HG02884 (cell line): ENCODE measurements around the gene WWOX.

Experiments
- ATAC-seq: cut with Tn5 transposase; IDR thresholded peaks from one replicate; pipeline ENCODE4 v1.9.1; 2021; ENCODE audit warnings: mild to moderate bottlenecking, moderate library complexity; ENCODE audit not compliant: unreplicated experiment

The WWOX gene

DNA sequence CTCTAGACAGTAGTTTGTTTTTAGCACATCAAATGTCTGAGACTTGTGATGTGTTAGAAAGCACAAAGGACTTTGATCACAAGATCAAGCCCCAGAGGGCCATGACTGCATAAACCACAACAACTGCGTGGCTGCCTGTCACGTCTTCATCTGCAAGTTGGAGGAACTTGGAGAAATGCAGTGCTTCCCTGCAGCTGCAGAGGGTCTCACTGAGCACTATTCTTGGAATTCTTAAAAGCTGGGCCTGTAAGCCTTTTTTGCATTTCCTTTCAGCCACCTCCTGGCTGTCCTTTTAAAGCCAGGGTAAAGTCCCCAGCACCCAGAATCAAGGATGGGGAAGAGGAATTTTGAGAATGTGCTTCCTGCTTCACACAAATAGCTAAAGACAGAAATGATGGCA, 1069.8 kb downstream of the WWOX start:
- no peak for ATAC-seq

DNA sequence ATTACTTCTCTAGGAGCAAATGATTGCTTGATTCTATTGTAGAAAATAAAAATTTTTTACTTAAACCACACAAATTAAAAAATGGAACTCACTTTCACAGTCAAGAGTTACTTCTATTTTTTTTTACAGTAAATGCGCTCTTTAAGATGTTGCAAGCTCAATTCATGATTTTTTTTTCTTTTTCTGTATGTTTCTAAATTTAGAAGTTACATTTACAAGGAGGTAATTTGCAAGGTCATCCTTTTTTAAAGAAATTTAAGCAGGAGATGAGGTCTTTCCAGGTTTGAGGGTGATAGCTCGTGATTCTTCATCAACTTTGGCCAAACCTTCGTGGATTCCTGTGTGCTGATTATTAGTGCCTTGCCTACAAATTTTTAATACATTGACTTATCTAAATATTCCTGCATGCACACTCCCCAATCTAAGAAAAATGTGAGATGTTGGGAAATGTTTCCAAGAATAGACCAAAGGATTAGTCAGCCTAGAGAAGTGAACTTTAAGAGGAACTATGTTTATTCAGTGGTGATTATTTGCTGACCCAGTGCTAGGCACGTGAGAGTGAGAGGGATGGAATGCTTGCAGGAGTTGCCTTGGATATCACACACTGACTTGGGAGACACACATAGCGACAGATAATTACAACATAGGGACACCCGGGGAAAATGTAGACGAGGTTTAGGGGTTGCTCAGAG, 1071.2 kb downstream of the WWOX start:
- ATAC-seq, result no peak

DNA sequence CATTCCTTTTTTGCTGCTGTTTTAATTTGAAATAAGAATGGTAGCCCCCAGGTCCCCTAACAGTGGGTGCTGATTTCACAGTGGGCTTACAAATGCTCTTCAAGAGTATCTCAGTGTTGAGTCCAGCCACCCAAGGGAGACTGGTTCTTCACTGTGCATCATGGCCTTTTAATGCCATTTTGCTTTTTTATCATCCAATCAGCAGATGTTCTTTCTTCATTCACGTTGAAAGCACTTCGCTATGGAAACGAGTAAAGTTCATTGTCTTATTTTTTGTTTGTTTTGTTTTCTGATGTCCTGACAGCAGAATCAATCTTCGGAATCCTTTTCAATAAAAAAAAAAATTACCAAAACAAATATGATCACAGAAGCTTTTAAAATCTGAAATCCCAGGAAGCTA, 1072.0 kb downstream of the WWOX start:
- no peak for ATAC-seq

DNA sequence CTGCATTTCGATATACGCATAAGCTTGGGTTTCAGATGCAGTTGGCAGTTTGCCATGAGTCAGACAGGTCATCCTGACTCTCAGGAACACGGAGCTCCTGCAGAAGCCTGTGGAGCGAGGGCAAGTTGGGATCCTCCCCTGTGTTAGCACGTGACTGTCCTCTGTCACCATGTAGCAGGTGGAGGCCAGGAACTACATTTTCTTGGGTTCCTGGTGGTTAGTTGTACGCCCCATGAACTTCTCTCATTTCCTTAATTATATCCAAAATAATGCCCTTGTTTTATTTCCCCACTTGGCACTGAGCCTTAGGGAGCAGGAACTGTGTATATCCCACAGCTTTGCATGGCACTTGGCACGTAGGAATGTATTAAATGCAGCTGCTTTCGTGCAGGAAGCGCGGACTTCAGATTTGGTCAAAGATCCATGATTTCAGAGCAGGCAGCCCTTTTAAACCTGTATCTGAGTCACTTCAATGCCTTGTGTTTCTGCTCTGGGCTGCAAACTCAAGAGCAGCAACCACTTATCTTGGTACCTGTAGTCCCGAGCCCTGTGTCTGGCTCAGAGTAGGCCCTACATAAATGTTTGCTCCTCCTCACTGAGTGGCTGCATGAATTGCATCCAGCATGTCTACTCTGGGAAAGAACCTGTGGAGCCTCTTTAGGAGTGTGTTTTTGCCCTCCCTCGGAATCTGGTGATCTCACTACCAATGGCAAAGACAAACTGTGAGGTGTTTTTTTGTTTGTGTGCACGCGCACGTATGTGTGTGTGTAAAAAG, 1072.7 kb downstream of the WWOX start:
- no peak for ATAC-seq

DNA sequence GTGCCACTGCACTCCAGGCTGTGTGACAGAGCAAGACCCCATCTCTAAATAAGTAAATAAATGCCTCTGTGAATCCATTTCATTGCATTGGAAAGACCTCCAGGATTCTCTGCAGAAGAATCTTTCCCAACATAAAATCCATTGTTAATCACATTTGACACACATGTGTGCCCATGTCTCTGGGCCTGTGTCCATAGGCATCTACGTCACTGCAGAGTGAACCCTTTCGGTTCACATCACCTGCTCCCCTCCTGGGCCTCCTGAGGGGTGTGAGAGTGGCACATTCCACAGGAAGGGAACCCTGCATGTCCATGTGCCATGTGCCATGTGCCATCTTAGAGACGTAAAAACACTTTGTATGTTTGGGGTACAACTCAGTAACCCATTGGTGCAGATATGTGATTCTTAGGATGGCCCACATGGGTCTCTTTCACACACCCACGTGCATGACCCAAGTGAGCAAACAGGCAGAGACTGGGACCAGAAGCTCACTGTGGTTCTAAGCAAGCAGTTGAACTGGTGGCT, 1073.6 kb downstream of the WWOX start:
- ATAC-seq, result no peak

DNA sequence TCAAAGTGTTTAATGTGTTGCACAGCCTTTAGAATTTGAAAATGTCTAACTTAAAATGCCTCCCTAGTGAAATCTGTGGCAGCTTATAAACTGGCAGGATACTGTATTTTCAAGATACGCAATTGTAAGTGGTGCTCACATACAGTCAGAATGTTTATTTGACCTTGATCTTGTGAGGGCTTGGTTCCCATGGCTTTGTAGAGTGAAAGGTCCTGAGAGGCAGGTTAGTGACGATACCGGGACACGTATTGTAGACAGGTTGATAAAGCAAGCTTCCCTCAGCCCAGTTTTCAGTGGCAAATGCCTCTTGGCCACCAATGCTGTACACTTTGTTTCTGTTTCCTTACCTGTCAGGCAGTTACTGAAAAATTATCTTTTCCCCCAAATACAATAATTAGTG, 1074.5 kb downstream of the WWOX start:
- ATAC-seq, result no peak

DNA sequence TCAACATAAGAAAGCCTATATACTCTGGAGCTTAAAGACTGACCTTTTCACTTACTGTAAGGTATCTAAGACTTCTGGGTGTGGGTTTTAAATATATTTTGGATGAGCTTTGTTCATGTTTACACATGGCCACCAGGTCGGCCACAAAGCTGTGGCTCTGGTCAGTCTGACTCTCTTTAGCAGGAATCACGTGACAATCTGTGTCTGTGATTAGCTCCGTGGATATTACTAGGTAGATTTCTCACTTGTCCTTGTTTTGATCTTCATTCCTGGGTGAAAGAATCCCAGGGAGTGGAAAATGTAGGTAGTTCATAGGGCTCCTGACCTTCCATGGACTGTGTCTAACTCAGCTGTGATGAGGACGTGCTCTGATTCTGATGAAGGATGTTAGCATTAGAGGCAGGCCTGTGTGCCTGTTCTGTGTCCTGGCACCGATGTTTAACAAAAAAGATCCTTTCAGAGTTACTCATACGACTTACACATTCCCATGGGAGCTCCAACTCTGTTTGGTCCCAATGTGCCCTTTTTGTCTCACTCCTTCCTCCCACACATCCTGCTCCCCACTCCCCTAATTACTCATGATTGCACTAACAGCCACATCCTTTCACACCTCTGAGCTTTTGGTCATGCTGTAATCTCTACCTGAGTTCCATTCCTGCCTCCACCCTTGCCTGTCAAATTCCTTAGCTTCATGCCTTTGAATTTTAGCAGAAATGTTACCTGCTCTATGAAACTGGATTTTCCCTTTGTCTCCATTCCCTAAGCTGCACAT, 1076.0 kb downstream of the WWOX start:
- no peak for ATAC-seq

DNA sequence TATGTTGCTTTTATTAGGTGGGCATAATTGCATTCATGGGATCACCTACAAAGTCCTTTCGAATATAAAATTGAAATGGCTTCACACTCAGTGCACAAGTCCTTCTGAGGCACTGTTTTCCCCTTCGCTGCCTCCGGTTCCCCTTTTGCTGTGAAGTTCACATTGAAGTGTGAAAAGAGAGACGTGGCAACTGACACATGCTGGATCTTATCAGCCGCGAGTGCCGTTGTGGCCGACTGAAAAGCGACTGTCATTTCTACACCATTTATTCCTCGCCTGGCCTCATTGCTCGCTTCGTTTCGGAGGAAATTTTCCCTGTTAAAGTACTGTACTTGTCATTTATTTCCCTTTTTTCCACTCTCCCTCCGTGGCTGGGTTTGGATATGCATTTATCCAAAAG, 1077.6 kb downstream of the WWOX start:
- no peak for ATAC-seq

DNA sequence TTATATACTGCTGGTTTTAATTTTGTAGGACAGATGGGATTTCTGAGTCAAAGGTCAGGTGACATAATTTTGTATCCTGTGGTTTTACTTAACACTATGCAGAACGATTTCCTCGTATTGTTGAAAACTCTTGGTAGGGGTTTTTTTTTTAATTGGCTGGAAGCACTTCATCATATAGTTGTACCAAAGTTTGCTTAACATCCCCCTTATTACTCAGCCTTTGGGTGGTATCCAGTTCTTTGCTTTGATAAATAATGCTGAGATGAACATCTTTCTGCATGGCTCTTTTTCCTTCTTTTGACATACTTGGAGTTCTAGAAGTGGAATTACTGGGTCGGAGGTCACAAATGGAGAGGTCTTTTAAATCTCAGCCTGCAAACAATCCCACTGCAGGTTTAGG, 1082.0 kb downstream of the WWOX start:
- no peak for ATAC-seq

DNA sequence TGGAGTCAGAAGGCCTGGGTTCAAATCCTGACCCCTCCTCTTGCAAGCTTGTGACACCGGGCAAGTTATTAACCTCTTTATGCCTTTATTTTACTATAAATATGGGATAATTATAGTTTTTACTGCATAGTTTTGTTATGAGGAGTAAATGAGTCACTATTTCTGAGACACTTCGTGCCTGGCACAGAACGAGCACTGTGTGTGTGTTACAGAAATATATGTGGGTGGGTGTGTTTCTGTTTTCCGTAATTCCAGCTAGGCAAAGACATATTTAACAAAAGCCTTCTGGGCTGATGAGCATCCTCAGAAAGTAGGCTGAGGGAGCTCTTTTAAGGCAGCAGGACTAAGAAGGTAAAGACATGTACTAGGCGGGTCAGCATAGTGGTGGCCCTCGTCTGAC, 1083.2 kb downstream of the WWOX start:
- ATAC-seq, result no peak

DNA sequence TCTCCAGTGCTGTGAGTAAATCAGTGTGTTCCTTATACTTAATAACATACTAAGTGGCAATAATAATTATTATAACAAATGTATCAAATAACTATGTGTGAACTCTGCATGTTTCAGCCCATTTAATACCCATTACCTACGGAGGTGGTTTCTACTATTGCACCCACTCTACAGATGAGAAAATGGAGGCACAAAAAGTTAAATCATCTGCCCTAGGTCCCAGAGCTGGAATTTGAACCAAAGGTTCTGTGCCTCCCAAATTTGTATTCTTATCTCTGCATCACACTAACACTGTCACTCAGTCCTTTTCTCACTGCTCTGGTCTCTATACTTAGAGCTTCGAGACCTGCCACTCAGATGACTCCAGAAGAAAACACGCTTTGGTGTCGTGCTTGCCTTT, 1084.1 kb downstream of the WWOX start:
- ATAC-seq, result no peak

DNA sequence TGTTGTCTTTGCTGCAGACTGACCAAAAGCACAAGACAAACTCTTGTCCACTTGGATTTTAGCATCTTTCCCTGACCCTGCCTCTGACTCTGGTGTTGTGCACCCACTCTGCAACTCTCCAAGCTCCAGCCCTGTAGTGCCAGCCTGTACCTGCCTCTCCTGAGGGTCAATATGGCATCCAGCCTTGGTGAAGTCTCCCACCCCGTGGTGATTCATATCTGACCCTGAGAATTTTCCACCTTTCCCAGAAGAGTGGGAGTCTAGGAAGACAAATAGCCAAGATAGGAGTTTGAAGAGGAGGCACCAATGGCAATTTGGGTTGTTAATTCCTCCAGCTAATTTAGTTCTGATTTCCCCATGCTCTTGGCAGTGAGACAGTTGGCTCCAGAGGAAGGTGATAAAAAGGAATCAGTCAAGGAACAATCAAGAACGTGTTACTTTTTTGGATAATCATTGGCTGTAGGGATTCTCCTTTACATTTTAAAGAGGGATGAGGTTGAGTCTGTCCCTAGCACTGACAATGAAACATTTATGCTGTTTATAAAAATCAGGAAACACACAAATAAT, 1085.1 kb downstream of the WWOX start:
- no peak for ATAC-seq

DNA sequence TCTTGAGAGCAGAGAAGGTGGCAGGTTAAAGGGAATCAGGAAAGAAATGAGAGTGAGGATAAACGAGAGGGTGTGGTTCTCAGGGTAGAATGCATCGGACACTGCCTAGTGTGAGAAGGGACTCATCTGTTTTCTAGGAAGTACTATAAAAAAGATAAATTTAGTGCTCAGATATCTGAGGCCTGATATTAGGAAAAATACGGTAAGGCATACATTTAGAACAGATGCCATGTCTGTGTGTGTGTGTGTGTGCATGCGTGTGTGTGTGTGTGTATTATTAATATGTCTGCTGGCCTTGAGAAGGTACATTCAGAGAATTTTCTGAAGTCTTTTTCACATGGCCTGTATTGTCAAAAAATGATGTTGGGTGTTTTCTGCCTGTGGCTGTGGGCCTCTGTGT, 1086.3 kb downstream of the WWOX start:
- ATAC-seq, result no peak

DNA sequence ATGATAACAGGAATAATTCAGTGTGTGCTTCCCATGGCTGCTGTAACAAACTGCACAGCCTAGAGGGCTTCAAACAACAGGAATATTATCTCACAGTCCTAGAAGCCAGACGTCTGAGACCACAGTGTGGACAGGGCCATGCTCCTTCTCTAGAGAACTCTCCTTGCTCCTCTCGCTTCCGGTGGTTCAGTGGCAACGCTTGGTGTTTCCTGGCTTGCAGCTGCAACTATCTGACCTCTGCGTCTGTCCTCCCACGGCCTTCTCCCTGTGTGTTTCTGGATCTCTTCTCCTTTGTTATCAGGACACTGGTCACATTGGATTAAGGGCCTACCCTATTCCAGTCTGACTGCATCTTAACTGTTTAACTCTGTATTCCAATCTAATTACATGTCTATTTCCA, 1086.7 kb downstream of the WWOX start:
- ATAC-seq, result no peak

DNA sequence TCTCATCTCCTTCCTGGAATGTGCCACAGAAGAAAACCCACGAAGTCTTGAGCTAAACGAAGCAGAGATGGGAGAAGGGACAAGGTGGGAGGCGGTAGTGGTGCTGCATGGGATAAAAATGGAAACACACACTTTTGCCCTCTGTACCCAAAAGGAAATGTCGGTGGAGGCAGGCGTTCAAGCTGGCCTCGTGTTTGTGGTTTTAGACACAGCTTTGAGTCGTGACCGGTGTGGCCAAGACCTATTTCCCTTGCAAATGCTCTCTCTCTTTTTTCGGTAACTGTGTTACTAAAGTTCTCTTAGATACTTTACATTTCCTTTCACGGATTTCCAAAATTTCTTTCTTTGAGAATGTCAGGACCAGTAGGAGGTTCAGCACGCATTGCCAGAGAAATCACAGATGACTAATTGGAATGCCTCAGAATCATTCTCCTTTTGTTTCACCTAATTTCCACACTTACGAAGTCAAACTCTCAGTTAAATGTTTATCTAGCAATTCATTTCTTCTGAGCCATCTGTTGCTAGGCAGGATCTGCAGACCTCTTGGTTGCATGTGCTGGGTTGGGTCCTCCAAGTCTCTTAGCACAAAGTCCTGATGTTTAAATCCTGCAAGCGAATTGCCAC, 1088.8 kb downstream of the WWOX start:
- ATAC-seq, result no peak

DNA sequence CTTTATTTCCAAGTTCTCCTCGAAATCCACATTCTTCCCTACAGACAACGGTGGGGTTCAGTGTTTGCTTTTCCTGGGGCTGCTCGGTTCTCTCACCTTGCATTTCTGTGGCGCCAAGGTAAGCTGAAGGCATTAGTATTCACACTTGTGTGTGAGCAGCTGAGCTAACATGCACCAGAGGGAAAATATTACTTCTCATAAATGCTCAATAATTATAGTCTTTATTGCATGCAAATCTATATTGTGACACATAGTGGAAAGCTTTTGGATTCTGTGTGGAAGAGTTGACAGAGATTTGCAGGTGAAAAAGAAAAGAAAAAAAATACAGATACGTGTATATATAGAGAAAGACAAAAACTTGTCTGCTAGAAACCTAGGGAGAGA, 1089.3 kb downstream of the WWOX start:
- ATAC-seq, result no peak

DNA sequence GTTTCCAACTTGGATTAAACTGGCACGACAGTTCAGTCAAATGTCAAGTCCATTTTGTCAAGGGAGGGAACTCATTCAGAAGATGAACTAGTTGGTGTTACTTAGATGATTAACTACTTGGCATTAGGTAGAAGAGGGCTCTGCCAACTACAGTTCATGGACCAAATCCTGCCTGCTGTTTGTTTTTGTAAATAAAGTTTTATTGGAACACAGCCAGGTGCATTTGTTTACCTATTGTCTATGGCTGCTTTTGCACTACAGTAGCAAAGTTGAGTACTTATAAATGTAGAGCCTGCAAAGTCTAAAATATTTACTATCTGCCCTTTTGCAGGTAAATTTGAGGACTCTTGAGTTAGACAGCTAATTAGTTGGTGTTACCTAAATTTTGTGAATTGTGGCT, 1091.1 kb downstream of the WWOX start:
- ATAC-seq, result no peak

DNA sequence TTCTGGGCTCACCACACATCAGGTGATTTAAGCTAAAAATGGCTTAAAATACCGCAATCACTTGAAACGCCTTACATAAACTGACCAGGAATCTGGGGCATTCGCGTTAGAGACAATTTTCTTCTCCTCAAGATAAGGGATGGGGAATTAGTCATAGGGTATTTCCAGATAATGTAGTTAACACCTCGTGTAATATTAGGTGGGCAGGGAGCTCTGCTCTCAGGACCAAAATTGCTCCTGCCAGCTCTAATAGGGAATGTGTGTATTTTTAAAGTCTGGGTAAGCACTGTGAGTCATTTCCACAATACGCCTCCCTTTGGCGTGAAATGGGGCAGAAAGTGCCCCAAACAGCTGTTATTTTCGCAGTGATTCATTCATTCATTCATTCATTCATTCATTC, 1092.5 kb downstream of the WWOX start:
- no peak for ATAC-seq

DNA sequence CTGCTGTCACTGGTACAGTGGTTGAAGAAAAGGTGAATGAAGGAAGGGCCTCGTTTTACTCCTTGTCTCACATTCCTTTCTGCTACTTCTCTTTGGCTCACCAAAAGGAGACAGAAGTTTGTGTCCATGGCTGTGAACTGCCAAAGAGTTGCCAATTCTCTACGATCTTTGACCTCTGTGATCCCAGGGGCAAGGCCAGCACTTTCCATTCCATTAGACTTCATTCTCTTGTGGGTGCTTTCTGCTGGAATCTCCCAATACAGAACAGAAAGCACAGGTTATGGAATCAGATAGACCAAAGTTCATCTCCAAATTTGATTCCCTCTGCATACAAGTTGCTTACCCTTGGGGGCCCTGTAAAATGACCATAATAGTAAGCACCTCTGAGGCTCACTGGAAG, 1093.5 kb downstream of the WWOX start:
- ATAC-seq, result no peak

DNA sequence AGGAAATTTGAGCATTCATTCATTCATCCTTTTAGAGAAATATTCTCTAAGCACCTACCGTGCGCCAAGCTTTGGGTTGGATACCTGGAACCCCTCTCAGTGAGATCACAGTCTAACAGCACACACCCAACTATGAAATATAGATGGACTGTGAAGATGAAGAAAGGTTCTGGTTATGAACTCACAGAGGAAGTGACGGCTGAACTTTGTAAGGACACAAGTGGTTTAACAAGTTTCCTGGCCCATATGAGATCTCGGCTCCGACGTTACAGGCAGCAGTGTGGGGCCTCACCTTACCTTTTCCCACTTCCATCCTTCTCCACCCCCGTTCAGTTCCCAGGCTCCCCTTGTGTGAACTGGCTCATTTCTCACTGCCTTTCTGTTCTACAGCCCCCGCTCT, 1094.8 kb downstream of the WWOX start:
- no peak for ATAC-seq

DNA sequence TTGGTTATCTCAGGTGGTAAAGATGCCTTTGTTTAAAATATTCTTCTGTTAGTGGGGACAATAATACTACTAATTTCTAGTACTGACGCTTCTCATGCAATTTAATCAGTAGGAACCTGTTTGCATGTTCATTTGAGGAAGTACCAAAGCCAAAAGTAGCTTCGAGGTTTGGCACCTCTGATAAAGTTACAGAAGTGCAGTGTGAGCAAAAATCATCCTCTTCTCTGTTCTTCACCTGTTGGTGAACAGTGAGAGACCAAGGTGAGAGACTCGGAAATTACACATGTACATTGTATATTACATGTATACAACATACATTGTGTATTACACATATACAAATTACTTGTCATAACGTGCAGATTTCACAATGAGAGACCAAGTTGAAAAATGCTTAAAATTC, 1096.5 kb downstream of the WWOX start:
- no peak for ATAC-seq
